ENCODE results near the gene GALNS.

The GALNS gene

DNA sequence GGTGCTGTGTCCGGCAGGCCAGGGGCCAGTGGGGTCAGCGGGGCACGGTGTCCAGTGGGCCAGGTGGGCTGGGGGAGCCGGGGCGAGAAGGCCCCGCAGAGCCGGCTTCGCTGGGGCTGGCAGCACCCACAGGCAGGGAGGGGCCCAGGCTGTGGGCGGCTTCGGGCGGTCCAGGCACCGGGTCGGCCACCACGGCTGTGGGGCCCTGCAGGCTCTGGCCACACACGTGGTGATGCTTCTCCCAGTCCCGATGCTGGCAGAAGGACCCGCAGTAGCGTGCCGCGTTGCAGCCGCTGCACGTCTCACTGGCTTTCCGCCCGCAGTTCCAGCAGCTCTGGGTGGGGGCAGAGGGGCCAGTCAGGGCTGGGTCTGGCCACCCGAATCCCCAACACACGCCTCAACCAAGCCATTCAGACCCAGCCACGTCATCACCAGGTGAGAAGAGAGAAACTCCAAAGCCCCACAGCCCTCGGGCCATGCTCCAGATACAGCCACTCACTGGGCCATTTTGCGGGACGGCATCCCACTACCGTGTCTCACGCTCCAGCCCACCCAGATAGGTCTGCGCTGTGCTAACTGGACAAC is 20.3 kb upstream of the GALNS start:
- DNase-seq (ENCODE audit: low read depth in 3 of 3, low spot score in 1 of 3): no peak

DNA sequence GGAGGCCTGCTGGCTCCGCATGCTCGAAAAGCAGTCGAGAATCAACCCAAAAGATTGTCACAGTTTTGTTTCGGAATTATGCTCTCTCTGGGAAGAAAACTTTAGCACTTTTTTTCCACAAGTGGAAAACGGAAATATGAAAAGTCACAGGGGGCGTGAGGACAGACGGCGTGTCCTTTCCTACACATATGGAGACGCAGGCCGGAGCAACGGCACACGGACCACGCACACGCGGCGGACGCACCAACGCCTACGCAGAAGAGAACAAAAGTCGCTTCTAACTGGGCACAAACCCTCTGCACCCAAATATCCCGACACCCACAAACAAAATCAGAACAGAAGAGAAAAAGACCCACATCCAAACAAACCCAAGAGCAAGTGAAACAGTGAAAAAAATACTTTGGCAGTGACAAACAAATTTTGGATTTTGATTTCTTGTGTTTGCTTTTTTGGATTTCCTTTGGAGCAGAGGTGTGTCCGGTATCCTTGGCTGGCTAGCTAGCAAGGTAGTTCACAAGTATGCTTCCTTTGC is 19.0 kb upstream of the GALNS start:
- DNase-seq (ENCODE audit: low read depth in 3 of 3, low spot score in 1 of 3): no peak

DNA sequence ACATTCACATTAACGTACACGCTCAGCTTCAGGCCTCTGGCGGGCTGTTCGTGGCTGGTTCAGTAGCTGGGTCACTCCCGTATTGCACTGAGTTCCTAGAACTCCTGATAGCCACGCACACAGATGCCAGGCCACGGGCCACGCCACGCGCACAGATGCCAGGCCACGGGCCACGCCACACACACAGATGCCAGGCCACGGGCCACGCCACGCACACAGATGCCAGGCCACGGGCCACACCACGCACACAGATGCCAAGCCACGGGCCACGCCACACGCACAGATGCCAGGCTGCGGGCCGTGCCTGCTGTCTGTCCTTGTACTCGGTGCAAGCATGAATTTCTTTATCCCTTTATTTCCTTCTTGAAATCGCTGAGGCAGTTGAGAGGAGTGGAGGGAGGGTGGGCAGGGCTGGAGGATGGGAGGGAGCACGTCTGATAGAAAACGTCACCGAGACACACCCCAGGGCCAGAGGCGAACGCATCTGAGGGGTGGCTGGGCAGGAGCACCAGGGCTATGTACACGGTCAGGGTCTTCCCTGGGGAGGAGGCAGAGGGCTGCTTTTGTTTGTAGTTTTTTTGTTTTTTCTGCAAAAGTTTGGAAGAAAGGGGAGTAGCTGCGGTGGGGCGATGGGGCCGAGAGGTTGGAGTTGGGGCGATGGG is 18.3 kb upstream of the GALNS start:
- no peak for DNase-seq (ENCODE audit: low read depth in 3 of 3, low spot score in 1 of 3)

DNA sequence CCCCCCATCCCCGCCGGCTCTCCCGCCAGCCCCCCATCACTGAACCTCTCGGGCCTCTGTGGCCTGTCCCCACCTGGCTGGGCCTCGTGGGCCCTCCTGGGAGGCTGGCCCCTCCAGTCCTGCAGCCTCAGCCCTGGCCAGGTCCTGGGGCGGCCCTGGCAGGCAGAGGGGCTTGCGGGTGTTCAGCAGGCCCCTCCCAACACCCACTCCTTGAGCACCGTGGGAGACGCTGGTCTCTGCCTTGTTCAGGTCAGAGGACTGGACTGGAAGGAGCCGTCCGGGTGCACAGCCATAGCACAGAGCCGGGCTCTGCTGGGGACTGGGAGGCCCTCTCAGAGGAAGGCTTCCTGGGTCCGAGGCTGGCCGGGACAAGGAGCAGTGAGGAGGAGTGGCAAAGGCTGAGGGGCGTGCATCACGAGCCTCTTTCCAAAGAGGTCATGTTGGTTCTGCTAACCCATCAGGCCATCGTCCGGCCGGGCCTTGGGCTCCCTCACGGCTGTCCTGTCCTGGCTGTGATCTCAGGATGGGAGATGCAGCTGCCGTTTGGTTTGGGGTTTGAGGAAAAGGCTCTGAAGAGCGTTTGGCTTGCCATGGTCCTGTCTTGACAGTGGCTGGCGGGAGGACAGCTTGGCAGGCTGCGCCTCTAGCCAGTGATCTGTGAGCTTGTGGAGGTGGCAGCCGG is 16.0 kb upstream of the GALNS start:
- no peak for DNase-seq (ENCODE audit: low read depth in 3 of 3, low spot score in 1 of 3)

GRCh38 chr16:88871730-88872416 is 15.1 kb upstream of the GALNS start:
- DNase-seq (ENCODE audit: low read depth in 3 of 3, low spot score in 1 of 3): no peak

GRCh38 chr16:88871349-88871702 is 14.6 kb upstream of the GALNS start:
- no peak for DNase-seq (ENCODE audit: low read depth in 3 of 3, low spot score in 1 of 3)

DNA sequence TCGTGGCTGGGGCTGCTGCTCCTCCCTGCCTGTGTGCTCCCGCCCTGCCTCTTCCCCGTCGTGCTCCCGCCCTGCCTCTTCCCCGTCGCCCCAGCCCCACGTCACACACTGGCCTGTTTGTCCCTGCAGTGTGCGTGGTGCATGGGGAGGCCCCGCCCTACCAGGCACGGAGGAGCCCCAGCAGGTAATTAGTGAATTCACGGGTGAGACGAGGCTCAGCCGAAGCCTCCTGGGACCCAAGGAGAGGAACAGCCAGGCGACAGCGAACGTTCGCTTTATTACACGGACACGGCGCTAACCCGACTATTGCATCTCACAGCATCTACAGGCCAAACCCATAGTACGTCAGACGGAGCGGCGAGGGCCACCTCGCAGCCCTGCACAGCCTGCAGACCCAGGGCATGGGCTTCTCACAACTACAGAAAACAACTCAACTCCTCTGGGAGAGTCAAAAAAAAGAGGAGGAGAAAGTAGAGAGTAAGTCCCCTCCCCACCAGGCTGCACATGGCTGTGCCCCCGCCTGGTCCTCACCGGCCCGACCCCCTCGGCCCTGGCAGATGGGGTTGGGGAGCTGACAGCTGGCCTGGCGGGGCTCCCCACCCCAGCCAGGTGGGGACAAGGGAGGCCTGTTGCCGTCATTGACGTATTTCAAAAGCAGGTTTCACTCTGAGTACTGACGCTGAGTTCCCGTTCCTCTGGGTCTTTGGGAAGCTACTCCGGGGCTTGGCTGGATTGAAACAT is 14.0 kb upstream of the GALNS start:
- no peak for DNase-seq (ENCODE audit: low read depth in 3 of 3, low spot score in 1 of 3)

- no peak for DNase-seq (ENCODE audit: low read depth in 3 of 3, low spot score in 1 of 3)
Measured at GRCh38 chr16:88869673-88869980, 12.9 kb upstream of the GALNS start.

DNA sequence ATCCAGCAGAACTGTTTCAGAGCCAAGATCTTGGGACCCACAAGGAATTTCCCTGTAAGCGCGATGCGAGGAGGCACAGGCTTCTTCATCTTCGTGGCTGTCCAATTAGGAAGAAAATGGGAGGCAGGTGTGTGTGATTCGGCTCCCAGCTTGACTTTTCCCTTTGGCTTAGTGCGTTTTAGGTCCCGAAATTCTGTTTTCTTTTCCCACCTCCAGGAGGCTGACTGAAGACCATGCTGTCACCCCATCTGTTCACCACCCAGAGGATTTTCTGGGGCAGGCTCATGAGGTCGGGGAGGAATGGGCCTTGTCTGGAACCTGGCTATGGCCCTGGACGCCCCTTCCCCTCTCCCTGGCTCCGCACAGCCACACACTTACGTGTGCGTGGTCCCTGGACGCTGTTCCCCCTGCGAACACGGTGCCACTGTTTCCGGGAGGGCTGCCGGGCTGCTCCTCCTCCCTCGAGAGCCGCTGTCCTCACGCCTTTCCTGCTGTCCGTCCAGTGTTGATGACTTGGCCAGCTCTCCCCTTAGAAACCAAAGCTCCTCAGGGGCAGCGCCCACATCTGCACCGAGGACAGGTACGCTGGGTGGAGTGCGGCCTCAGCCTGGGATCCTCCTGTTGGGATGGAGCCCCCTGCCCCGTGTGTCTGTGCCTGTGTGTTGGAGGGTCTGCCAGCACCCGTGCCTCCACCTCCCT is 12.4 kb upstream of the GALNS start:
- DNase-seq (ENCODE audit: low read depth in 3 of 3, low spot score in 1 of 3): no peak

DNA sequence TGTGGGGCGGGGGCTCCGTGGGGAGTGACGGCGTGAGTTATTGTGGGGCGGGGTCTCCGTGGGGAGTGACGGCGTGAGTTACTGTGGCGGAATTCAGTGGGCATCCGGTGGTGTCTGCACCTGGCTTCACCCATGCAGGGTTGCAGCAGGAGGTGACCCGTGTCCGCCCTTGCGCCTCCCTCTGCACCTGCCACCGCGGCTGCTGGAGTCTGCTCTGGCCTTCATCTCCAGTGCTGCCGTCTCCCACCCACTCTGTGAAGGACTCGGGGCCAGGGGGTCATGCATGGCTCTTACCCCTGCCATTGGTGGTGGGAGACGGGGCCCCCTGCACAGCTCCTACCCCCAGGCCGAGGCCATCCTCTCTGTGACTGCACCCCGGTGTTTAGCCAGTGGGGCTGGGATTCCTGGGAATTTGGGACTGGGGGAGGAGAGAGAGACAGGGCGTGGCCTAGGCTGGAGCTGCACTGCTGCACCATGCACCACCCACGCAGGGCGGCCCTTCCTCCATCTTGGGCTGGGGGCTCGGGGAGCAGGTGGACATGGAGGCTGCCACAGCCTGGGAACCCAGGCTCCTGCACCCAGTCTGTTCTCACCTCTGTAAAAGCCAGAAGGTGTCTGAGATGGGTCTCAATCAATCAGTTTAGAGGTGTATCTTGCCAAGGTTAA is 11.0 kb upstream of the GALNS start:
- DNase-seq (ENCODE audit: low read depth in 3 of 3, low spot score in 1 of 3): no peak

DNA sequence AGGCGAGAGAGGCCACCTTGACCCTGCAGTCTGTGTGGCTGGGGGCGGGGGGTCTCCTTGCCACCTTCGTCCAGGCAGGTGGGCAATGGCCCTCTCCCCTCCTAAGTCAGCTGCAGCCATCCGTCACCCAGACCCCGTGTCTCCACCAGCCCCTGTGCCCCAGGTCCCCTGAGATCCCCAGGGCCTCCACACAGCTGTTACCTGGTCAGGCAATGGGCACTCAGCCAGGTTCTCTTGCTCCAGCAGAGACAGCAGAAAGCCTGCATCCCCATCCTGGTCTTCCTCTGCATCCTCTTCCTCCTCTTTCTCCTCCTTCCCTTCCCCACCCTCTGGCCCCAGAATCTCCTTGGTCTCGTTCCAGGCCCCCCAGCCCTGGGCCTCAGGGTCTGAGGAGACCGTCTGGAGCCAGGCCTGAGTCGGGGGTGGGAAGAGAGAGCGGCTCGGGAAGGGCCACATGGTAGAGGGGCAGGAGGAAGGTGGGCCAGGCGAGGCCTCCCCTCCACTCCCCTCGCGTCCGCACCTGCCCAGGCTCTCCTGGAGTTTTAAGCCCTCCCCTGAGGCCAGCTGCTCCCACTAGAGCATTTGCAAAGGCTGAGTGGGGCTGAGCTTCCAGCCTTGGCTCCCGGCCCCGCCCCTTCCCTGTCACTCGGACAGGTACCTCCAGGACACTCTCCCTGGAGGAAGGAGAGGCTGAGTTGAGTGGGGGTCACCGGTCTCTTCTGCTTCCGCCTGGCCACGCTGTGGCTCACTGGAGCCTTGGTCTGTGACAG is 9.6 kb upstream of the GALNS start, which contains the start of gene PABPN1L:
Gene PABPN1L, minus strand, starts transcription at position 510 of the 770 bp plus-strand sequence. Its CDS starts 54 bp downstream, at position 456.
- DNase-seq (ENCODE audit: low read depth in 3 of 3, low spot score in 1 of 3): no peak

- DNase-seq (ENCODE audit: low read depth in 3 of 3, low spot score in 1 of 3): no peak
Measured at GRCh38 chr16:88865742-88866141, 9.0 kb upstream of the GALNS start.

DNA sequence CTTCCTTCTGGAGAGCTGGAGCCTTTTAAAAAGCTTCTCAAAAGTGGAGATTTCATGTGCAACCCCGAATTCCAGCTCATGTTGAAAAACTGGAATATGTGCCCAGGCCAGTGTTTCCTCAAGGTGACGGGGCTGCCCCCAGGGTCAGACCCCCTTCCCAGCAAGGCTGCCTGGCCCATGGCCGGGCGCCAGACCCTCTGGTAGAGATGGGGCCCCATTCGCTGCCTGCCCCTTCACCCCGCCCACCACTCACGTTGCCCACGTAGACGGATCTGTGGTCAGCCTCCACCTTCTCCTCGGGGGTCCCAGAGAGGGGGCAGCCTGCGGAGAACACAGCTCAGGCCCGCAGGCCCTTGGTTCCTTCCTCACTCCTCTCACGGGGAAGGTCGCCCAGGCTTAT is 8.6 kb upstream of the GALNS start:
- no peak for DNase-seq (ENCODE audit: low read depth in 3 of 3, low spot score in 1 of 3)

GRCh38 chr16:88864521-88864920 is 7.8 kb upstream of the GALNS start:
- no peak for DNase-seq (ENCODE audit: low read depth in 3 of 3, low spot score in 1 of 3)

DNA sequence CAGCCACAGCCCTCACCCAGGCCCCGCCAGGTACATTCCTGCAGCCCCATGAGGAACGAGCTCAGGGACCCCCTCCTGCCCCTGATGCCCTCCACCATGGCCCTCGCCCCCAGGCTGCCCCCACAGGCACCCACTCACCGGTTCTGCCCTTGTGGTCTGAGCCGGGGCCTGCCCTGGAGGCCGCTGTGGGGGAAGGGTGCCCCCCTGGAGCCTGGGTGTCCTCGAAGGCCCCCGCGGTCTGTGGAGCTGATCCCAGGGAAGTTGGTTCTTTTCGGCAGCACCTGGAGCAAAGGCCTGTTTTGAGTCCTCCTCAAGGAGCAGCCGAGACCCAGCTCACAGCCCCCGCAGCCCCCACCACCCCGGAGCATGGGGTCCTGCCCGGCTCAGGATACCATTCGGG is 7.4 kb upstream of the GALNS start:
- DNase-seq (ENCODE audit: low read depth in 3 of 3, low spot score in 1 of 3): no peak

GRCh38 chr16:88863426-88863825 is 6.7 kb upstream of the GALNS start:
- DNase-seq (ENCODE audit: low read depth in 3 of 3, low spot score in 1 of 3): no peak

GRCh38 chr16:88862968-88863367 is 6.2 kb upstream of the GALNS start:
- DNase-seq (ENCODE audit: low read depth in 3 of 3, low spot score in 1 of 3): no peak

- DNase-seq (ENCODE audit: low read depth in 3 of 3, low spot score in 1 of 3): no peak
Measured at GRCh38 chr16:88861359-88861758, 4.6 kb upstream of the GALNS start.

GRCh38 chr16:88859381-88860091 is 2.8 kb upstream of the GALNS start:
- no peak for DNase-seq (ENCODE audit: low read depth in 3 of 3, low spot score in 1 of 3)

Measured in stimulated activated CD4-positive, alpha-beta T cell treated with anti-CD3 and anti-CD28 coated beads, TNF-alpha, amount 100 ng/mL, for 1 hour (primary cell).